ENCODE measurements around the gene CARNS1. TPM values are rescaled to one million over a fixed set of nuclear protein-coding genes. Genes with fewer than 3 reads are reported as not detected.
"Not testable (repeated sequence)": the region's sequence is repeated elsewhere in the genome, so short reads cannot be mapped to it uniquely, and the experiment has no call there.

Gene CARNS1
- total RNA-seq, 1 donor from 2014 or later = 1.3 TPM

DNA sequence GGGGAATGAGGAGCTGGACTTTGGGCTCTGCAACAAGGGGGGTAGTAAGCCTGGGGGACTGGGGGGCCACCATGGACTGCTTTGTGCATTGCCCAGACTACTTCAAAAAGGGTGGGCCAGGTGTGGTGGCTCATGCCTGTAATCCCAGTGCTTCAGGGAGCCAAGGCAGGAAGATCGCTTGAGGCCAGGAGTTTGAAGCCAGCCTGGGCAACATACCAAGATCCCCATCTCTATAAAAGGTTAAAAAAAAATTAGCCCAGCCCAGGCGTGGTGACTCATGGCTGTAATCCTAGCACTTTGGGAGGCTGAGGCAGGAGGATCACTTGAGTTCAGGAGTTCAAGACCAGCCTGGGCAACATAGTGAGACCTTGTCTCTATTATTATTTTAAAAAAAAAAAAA, 50.1 kb downstream of the CARNS1 start:
- not testable (repeated sequence) for DNase-seq (ENCODE audit: low spot score)

DNA sequence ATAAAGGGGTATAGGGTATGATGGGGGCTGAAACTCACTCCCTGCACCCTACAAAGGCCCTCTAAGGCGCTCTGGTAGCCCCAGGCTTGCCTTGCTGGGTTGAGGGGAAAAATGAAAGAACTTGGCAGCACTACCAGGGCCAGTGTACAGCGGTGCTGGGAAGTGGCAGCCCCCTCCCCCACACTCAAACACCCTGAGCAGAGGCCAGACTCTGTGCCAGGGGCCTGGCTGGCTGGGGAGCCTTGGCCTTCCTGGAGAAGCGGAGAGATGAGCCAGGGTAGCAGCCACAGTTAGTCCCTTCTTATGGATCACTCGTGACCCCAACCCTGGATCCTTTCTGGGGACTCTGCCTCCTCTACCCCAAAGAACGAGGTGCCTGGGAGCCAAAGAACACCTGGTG, 50.9 kb downstream of the CARNS1 start:
- DNase-seq (ENCODE audit: low spot score) = no peak

DNA sequence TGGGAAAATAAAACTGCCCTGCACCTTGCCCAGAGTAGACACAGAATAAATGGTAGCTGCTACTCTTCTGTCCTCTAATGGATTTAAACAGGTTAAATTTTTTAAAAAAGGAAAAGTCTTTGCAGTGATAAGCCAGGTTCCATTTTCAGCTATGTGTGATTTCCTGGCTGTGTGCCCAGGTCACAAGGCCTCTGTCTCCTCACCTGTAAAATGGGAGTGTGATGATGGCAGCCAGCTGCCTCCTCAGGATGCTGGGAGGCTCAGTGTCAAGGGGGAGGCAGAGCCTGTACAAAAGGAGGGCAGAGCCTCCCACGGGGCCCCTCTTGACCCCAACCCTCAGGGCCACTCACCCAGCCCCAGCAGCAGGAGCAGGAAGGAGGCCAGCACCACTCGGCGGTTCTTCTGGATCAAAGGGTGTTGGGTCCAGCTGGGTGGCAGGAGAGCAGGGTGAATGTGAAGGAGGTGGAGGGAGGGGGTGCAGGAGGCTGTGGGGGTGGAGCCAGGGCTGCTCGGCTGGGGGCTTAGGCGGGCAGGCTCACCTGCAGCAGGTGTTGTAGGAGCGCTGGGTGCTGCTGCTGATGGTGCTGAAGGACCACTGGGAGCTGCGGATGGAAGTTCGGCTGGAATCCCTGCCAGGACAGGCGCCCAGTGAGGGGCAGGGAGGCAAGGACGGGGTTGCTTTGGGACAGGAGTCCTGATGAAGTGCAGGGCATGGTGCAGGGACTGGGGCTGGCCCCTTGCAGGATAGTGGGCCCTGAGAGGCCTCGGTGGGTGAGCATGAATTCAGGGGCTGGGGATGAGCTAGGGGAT, 51.7 kb downstream of the CARNS1 start:
- no peak for DNase-seq (ENCODE audit: low spot score)

- DNase-seq (ENCODE audit: low spot score) = peak; percentile 90
Observed at GRCh38 chr11:67468056-67468455, 52.6 kb downstream of the CARNS1 start.

GRCh38 chr11:67468456-67468758, 52.9 kb downstream of the CARNS1 start:
- no peak for DNase-seq (ENCODE audit: low spot score)

DNA sequence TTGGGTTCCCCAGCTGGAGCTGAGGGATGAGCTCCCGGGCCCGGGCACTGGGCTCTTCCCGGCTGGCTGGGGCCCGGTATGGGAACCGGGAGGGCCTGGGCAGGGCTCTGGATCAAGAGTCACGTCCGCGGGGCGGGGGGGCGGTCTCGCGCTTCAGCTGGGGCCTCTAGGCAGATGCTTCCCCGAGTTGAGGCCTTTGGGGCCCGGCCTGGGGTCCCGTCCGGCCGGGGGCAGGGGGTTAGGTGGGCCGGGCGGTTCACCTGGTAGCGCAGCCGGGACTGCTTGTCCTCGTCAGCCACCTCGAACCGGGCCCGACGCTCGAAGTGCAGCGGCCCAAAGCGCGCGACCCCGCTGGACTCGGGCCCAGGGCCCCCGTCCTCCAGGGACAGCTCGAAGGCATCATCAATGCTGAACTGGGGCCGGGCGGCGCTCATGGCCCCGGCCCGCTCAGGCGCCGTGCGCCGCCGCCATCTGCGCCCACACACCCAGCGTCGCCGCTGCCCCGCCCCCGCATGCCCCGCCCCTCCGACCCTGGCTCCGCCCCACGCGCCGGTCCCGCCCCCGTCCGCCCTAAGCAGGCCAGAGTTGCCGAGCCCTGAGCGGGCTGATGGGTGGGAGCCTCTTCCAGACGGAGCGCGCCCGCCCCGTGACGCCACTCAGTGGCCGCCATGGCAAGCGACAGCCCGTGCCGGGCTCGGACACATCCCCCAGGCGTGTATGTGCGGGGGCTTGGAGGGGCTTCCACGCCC, 53.5 kb downstream of the CARNS1 start, which contains the start of gene TMEM134:
Gene TMEM134 (minus strand): TSS at position 493 of the 749 bp plus-strand sequence. CDS start 59 bp downstream, at position 434.
- DNase-seq (ENCODE audit: low spot score) = peak; percentile 93

DNA sequence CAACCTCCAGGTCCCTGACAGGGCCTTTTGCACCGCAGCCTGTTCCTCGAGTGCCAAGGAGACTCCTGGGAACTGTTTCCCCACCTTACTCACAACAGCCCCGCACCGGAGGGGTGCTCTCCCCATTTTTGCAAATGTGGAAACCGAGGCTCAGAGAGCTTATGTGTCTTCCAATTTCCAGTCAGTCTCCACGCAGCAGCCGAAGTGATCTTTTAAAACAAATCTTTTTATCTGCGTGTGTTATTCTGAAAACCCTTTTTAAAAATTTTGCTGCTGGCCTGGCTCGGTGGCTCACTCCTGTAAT, 54.0 kb downstream of the CARNS1 start:
- no peak for DNase-seq (ENCODE audit: low spot score)

DNA sequence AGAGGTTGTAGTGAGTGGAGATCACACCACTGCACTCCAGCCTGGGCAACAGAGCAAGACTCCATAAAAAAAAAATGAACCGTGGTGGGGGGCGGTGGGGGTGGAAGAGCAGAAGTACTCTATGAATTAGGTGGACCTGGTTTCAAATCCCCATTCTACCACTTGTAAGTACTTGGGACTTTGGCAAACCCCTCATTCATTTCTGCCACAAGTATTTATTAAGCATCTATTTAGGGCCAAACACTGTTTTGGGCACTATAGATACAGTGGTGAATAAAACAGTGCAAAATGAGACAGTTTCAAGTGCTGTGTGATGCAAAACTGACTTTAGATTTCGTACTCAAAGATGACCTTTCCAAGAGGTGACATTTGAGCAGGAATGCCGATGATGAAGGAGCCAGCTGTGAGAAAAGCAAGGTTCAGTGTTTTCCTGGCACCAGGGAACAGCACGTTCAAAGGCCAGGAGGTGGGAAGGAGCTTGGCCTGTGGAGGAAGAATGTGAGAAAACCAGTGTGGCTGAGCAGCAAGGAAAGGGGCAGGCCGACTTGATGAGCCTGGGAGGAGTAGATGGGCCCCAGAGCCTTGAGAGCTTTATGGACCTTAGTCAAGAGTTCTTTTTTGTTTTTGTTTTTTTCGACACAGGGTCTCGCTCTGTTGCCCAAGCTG, 55.0 kb downstream of the CARNS1 start:
- DNase-seq (ENCODE audit: low spot score) = no peak

DNA sequence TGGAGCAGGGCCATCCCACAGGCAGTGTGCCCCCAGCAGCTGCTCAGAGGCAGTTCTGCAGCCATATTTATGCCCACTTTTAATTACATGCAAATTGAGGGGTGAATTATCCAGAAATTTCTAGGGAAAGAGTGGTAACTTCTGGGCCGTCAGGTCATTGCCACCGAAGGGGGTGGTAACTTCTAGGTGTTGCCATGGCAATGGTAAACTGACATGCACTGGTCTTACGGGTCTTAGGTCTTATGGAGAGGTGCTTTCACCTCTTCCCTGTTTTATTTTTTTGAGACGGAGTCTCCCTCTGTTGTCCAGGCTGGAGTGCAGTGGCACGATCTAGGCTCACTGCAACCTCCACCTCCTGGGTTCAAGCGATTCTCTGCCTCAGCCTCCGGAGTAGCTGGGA, 57.4 kb downstream of the CARNS1 start:
- no peak for DNase-seq (ENCODE audit: low spot score)

Other genes starting within 250 kb of the CARNS1 start
- gene GRK2, start 149.2 kb upstream of the CARNS1 start, total RNA-seq = 75.9 TPM
- 110 TPM for gene ANKRD13D, start 126.4 kb upstream of the CARNS1 start, total RNA-seq
- 258 TPM for gene SSH3, start 112.1 kb upstream of the CARNS1 start, total RNA-seq
- 57.9 TPM for gene POLD4, start 62.1 kb upstream of the CARNS1 start, total RNA-seq
- 1.4 TPM for gene CLCF1, start 42.1 kb upstream of the CARNS1 start, total RNA-seq
- 26.1 TPM for gene RAD9A, start 23.7 kb upstream of the CARNS1 start, total RNA-seq
- 124 TPM for gene PPP1CA, start 13.8 kb upstream of the CARNS1 start, total RNA-seq
- 3.6 TPM for gene TBC1D10C, start 11.6 kb upstream of the CARNS1 start, total RNA-seq
- 44.8 TPM for gene RPS6KB2, start 12.8 kb downstream of the CARNS1 start, total RNA-seq
- gene PTPRCAP, start 22.0 kb downstream of the CARNS1 start, total RNA-seq = 6.4 TPM
- 101 TPM for gene CORO1B, start 27.8 kb downstream of the CARNS1 start, total RNA-seq
- not detected for gene GPR152, start 37.1 kb downstream of the CARNS1 start, total RNA-seq
- 2.8 TPM for gene CABP4, start 39.7 kb downstream of the CARNS1 start, total RNA-seq
- gene TMEM134, start 53.6 kb downstream of the CARNS1 start, total RNA-seq = 134 TPM
- gene AIP, start 67.3 kb downstream of the CARNS1 start, total RNA-seq = 46.8 TPM
- 41.2 TPM for gene PITPNM1, start 89.7 kb downstream of the CARNS1 start, total RNA-seq
- 40.5 TPM for gene CDK2AP2, start 92.5 kb downstream of the CARNS1 start, total RNA-seq
- gene CABP2, start 107.8 kb downstream of the CARNS1 start, total RNA-seq = not detected
- 771 TPM for gene GSTP1, start 168.1 kb downstream of the CARNS1 start, total RNA-seq
- gene NDUFV1, start 191.3 kb downstream of the CARNS1 start, total RNA-seq = 199 TPM
- 6.9 TPM for gene NUDT8, start 214.3 kb downstream of the CARNS1 start, total RNA-seq
- gene TBX10, start 224.1 kb downstream of the CARNS1 start, total RNA-seq = not detected
- 0.29 TPM for gene ACY3, start 235.1 kb downstream of the CARNS1 start, total RNA-seq